ENCODE results near the gene SMC1A. TPM values are rescaled to one million over a fixed set of nuclear protein-coding genes. Genes with fewer than 3 reads are reported as not detected.
"Not testable (repeated sequence)": the region's sequence is repeated elsewhere in the genome, so short reads cannot be mapped to it uniquely, and the experiment has no call there.

The SMC1A gene
- total RNA-seq (2014; rRNA removed; shearing (Covaris generic); ENCODE audit: low replicate concordance) = 15.7 and 25.0 TPM in 2 replicates

- Histone ChIP-seq H3K4me1 (ENCODE audit: low read length) (peaks cover 16% of the 10 kb centered on the region), H3K27me3 (ENCODE audit: low read length) (no peaks in the 10 kb centered on the region), H3K4me3 (ENCODE audit: low read length) (peak within 1 kb of the TSS; percentile 73), H3K27ac (ENCODE audit: low read length) (peak within 1 kb of the TSS; percentile 91), H3K79me2 (ENCODE audit: low read length) (peaks cover 46% of the 10 kb centered on the region), H3K36me3 (ENCODE audit: insufficient read depth, low read length) (no peaks in the 10 kb centered on the region), H3K9me3 (ENCODE audit: low read length) (no peaks in the 10 kb centered on the region), H3K9me2 (replicated peaks; ENCODE audit: insufficient read depth, low read length) (no peaks in the 10 kb centered on the region), H2AFZ (ENCODE audit: low read length) (no peak within 1 kb of the TSS), H3K9ac (ENCODE audit: low read length) (peak within 1 kb of the TSS; percentile 86), H4K20me1 (ENCODE audit: insufficient read depth, low read depth, low read length) (peaks cover 11% of the 10 kb centered on the region; the same call in 1 of the 2 replicates), H3K4me2 (ENCODE audit: low read depth, low read length, poor library complexity, severe bottlenecking) (peak within 1 kb of the TSS; percentile 74)
- peak; percentile 97 for DNase-seq
Observed at GRCh38 chrX:53422086-53422860, at the start of gene SMC1A. Gene SMC1A, minus strand, starts transcription at chrX:53422654. Its CDS starts 54 bp downstream, at chrX:53422600.

DNA sequence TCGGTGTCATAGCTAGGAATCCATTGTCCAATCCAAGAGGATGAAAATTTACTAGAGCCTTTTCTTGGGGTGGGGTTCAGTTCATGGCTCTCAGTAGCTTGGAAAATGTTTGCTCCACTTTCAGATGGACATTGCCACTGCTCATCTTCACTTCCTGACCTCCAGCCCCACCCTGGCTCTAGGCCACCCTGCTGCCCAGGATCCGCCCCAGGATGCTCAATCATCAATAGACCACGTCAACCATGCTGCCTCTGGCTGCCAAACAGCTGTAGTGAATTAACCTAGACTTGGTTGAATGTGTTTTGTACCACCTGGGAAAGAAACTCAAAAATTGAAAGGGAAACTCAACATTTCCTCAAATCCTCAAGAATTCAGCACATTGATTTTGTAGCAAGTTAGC is 48.9 kb upstream of the SMC1A start:
- no peak overlapping the region for H3K4me2 ChIP-seq (ENCODE audit: low read depth, low read length, poor library complexity, severe bottlenecking)
- H3K4me3 ChIP-seq (ENCODE audit: low read length) = no peak overlapping the region
- no peaks in the 10 kb centered on the region for H4K20me1 ChIP-seq (ENCODE audit: insufficient read depth, low read depth, low read length)
- H2AFZ ChIP-seq (ENCODE audit: low read length) = no peak overlapping the region
- no peak for DNase-seq
- H3K9me2 ChIP-seq (replicated peaks; ENCODE audit: insufficient read depth, low read length) = no peaks in the 10 kb centered on the region
- peaks cover 4% of the 10 kb centered on the region for H3K4me1 ChIP-seq (ENCODE audit: low read length)
- no peaks in the 10 kb centered on the region for H3K36me3 ChIP-seq (ENCODE audit: insufficient read depth, low read length)
- no peaks in the 10 kb centered on the region for H3K27me3 ChIP-seq (ENCODE audit: low read length)
- H3K27ac ChIP-seq (ENCODE audit: low read length) = no peak overlapping the region
- H3K79me2 ChIP-seq (ENCODE audit: low read length) = no peaks in the 10 kb centered on the region
- no peak overlapping the region for H3K9ac ChIP-seq (ENCODE audit: low read length)
- no peaks in the 10 kb centered on the region for H3K9me3 ChIP-seq (ENCODE audit: low read length)

- not testable (repeated sequence) for H4K20me1 ChIP-seq (ENCODE audit: insufficient read depth, low read depth, low read length); DNase-seq; H3K9ac ChIP-seq (ENCODE audit: low read length); H3K36me3 ChIP-seq (ENCODE audit: insufficient read depth, low read length); H3K4me3 ChIP-seq (ENCODE audit: low read length); H3K4me1 ChIP-seq (ENCODE audit: low read length); H3K9me2 ChIP-seq (replicated peaks; ENCODE audit: insufficient read depth, low read length); H3K9me3 ChIP-seq (ENCODE audit: low read length); H2AFZ ChIP-seq (ENCODE audit: low read length); H3K79me2 ChIP-seq (ENCODE audit: low read length); H3K27me3 ChIP-seq (ENCODE audit: low read length); H3K27ac ChIP-seq (ENCODE audit: low read length); H3K4me2 ChIP-seq (ENCODE audit: low read depth, low read length, poor library complexity, severe bottlenecking)
Observed at GRCh38 chrX:53468659-53469058, 46.2 kb upstream of the SMC1A start.

DNA sequence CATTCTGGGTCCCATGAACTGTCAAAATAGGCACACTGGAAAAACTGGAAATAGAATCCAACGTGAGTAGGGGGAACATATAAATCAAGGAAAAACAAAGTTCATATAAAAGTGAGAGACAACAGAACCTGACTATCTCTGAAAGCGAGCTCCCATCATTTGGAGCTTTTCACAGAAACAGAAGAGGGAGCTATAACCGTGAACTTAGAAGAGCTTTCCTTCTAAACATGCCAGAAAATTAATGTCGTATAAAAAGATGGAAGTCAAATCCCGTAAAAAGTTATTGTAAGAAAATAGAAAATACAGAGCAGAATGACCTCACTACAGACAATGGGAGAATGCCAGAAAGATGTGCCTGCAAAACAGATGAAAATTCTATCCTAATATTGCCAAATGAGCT is 35.6 kb upstream of the SMC1A start:
- no peaks in the 10 kb centered on the region for H3K27me3 ChIP-seq (ENCODE audit: low read length)
- H3K4me2 ChIP-seq (ENCODE audit: low read depth, low read length, poor library complexity, severe bottlenecking) = no peak overlapping the region
- no peaks in the 10 kb centered on the region for H4K20me1 ChIP-seq (ENCODE audit: insufficient read depth, low read depth, low read length)
- no peak overlapping the region for H3K4me3 ChIP-seq (ENCODE audit: low read length)
- H3K9me2 ChIP-seq (replicated peaks; ENCODE audit: insufficient read depth, low read length) = no peaks in the 10 kb centered on the region
- H2AFZ ChIP-seq (ENCODE audit: low read length) = no peak overlapping the region
- DNase-seq = no peak
- no peaks in the 10 kb centered on the region for H3K9me3 ChIP-seq (ENCODE audit: low read length)
- no peaks in the 10 kb centered on the region for H3K79me2 ChIP-seq (ENCODE audit: low read length)
- H3K9ac ChIP-seq (ENCODE audit: low read length) = no peak overlapping the region
- no peak overlapping the region for H3K27ac ChIP-seq (ENCODE audit: low read length)
- H3K36me3 ChIP-seq (ENCODE audit: insufficient read depth, low read length) = no peaks in the 10 kb centered on the region
- no peaks in the 10 kb centered on the region for H3K4me1 ChIP-seq (ENCODE audit: low read length)

DNA sequence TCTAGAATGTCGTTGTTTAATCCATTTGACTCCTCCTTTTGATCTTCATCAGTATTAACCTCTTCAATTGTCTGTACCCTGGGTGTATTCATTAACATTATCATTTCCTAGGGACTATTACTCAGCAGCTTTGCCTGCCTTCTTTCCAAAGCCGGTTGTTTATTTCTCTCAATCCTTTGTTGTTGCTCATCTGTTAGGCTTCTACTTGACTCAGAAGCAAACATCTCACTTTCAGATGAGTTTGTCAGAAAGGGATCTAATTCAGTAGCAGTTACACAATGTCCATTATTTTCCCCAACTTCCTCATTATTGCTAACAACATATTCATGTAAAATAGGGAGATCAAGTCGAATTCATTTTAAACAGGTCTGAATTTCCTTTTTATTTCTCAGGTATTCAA is 33.8 kb upstream of the SMC1A start:
- H3K4me2 ChIP-seq (ENCODE audit: low read depth, low read length, poor library complexity, severe bottlenecking) = no peak overlapping the region
- H2AFZ ChIP-seq (ENCODE audit: low read length) = no peak overlapping the region
- no peaks in the 10 kb centered on the region for H3K4me1 ChIP-seq (ENCODE audit: low read length)
- H3K27ac ChIP-seq (ENCODE audit: low read length) = no peak overlapping the region
- no peak for DNase-seq
- H3K36me3 ChIP-seq (ENCODE audit: insufficient read depth, low read length) = no peaks in the 10 kb centered on the region
- no peaks in the 10 kb centered on the region for H3K27me3 ChIP-seq (ENCODE audit: low read length)
- H3K9ac ChIP-seq (ENCODE audit: low read length) = no peak overlapping the region
- H4K20me1 ChIP-seq (ENCODE audit: insufficient read depth, low read depth, low read length) = no peaks in the 10 kb centered on the region
- H3K79me2 ChIP-seq (ENCODE audit: low read length) = no peaks in the 10 kb centered on the region
- H3K9me2 ChIP-seq (replicated peaks; ENCODE audit: insufficient read depth, low read length) = no peaks in the 10 kb centered on the region
- no peaks in the 10 kb centered on the region for H3K9me3 ChIP-seq (ENCODE audit: low read length)
- H3K4me3 ChIP-seq (ENCODE audit: low read length) = no peak overlapping the region

GRCh38 chrX:53452812-53453211 is 30.4 kb upstream of the SMC1A start:
- Histone ChIP-seq H3K9ac (ENCODE audit: low read length) (no peak overlapping the region), H3K4me2 (ENCODE audit: low read depth, low read length, poor library complexity, severe bottlenecking) (no peak overlapping the region), H3K4me1 (ENCODE audit: low read length) (no peaks in the 10 kb centered on the region)

DNA sequence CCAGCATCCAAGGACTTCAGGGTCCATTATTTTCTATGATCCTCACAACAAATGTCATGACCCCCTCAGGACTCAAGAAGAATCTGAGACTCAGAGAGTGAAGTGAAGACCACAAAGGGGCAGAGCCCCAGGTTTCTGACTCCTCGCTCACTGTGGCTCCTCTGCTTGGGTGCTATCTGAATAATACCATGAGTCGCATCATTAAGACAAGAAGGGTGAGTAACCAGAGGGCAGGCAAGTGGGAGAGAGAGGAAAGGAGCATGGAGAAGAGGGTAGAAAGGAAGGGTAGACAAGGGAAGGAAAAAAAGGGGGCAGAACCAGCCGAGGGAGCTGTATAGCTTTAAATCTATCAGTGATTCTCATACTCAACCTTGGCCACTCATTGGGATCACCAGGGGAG is 27.2 kb upstream of the SMC1A start:
- H3K4me2 ChIP-seq (ENCODE audit: low read depth, low read length, poor library complexity, severe bottlenecking) = no peak overlapping the region
- no peak overlapping the region for H3K9ac ChIP-seq (ENCODE audit: low read length)
- H3K36me3 ChIP-seq (ENCODE audit: insufficient read depth, low read length) = no peaks in the 10 kb centered on the region
- H3K9me2 ChIP-seq (replicated peaks; ENCODE audit: insufficient read depth, low read length) = no peaks in the 10 kb centered on the region
- no peaks in the 10 kb centered on the region for H3K9me3 ChIP-seq (ENCODE audit: low read length)
- H3K79me2 ChIP-seq (ENCODE audit: low read length) = no peaks in the 10 kb centered on the region
- no peak overlapping the region for H3K4me3 ChIP-seq (ENCODE audit: low read length)
- H3K27ac ChIP-seq (ENCODE audit: low read length) = no peak overlapping the region
- no peaks in the 10 kb centered on the region for H4K20me1 ChIP-seq (ENCODE audit: insufficient read depth, low read depth, low read length)
- H3K27me3 ChIP-seq (ENCODE audit: low read length) = no peaks in the 10 kb centered on the region
- no peak for DNase-seq
- H2AFZ ChIP-seq (ENCODE audit: low read length) = no peak overlapping the region
- H3K4me1 ChIP-seq (ENCODE audit: low read length) = no peaks in the 10 kb centered on the region

More at GRCh38 chrX:53452812-53453211, 30.4 kb upstream of the SMC1A start:
- no peaks in the 10 kb centered on the region for H3K9me2 ChIP-seq (replicated peaks; ENCODE audit: insufficient read depth, low read length)
- H3K79me2 ChIP-seq (ENCODE audit: low read length) = no peaks in the 10 kb centered on the region
- H3K4me3 ChIP-seq (ENCODE audit: low read length) = no peak overlapping the region
- no peaks in the 10 kb centered on the region for H4K20me1 ChIP-seq (ENCODE audit: insufficient read depth, low read depth, low read length)
- H2AFZ ChIP-seq (ENCODE audit: low read length) = no peak overlapping the region
- no peak for DNase-seq
- no peaks in the 10 kb centered on the region for H3K27me3 ChIP-seq (ENCODE audit: low read length)
- H3K27ac ChIP-seq (ENCODE audit: low read length) = no peak overlapping the region
- no peaks in the 10 kb centered on the region for H3K36me3 ChIP-seq (ENCODE audit: insufficient read depth, low read length)
- no peaks in the 10 kb centered on the region for H3K9me3 ChIP-seq (ENCODE audit: low read length)

DNA sequence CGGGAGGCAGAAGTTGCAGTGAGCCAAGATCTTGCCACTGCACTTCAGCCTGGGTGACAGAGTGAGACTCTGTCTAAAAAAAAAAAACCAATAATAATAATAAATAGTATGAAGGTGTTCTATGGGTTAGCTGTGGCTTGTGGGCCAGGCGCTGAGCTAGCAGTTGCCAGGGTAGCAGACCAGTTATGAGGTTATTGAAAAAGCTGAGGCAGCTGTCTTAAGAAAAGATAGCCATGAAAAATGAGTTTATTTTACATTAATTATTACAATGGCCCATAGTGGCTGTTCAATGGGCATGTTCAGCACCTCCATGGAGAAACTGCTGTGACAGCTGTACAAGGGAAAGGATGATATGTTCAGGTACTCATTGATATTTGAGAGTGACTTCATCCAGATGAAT is 25.0 kb upstream of the SMC1A start:
- no peak overlapping the region for H3K9ac ChIP-seq (ENCODE audit: low read length)
- H4K20me1 ChIP-seq (ENCODE audit: insufficient read depth, low read depth, low read length) = no peaks in the 10 kb centered on the region
- H3K9me3 ChIP-seq (ENCODE audit: low read length) = no peaks in the 10 kb centered on the region
- DNase-seq = no peak
- no peak overlapping the region for H3K4me3 ChIP-seq (ENCODE audit: low read length)
- H3K27me3 ChIP-seq (ENCODE audit: low read length) = no peaks in the 10 kb centered on the region
- H3K27ac ChIP-seq (ENCODE audit: low read length) = no peak overlapping the region
- no peaks in the 10 kb centered on the region for H3K4me1 ChIP-seq (ENCODE audit: low read length)
- no peak overlapping the region for H3K4me2 ChIP-seq (ENCODE audit: low read depth, low read length, poor library complexity, severe bottlenecking)
- no peaks in the 10 kb centered on the region for H3K79me2 ChIP-seq (ENCODE audit: low read length)
- no peak overlapping the region for H2AFZ ChIP-seq (ENCODE audit: low read length)
- no peaks in the 10 kb centered on the region for H3K36me3 ChIP-seq (ENCODE audit: insufficient read depth, low read length)
- no peaks in the 10 kb centered on the region for H3K9me2 ChIP-seq (replicated peaks; ENCODE audit: insufficient read depth, low read length)

All from Karpas-422 (cell line).